GM21423 (cell line): ENCODE data around the gene TNFAIP8L1.
"Not testable (repeated sequence)": the region's sequence is repeated elsewhere in the genome, so short reads cannot be mapped to it uniquely, and the experiment has no call there.

Experiments
- ATAC-seq: cut with Tn5 transposase; IDR thresholded peaks from one replicate; pipeline ENCODE4 v1.9.1; 2021; ENCODE audit warnings: mild to moderate bottlenecking, moderate library complexity; ENCODE audit not compliant: unreplicated experiment

The TNFAIP8L1 gene

GRCh38 chr19:4675346-4675745 lies 36.0 kb downstream of the TNFAIP8L1 start:
- no peak for ATAC-seq

- no peak for ATAC-seq
Measured at GRCh38 chr19:4676955-4677731, 37.8 kb downstream of the TNFAIP8L1 start.

DNA sequence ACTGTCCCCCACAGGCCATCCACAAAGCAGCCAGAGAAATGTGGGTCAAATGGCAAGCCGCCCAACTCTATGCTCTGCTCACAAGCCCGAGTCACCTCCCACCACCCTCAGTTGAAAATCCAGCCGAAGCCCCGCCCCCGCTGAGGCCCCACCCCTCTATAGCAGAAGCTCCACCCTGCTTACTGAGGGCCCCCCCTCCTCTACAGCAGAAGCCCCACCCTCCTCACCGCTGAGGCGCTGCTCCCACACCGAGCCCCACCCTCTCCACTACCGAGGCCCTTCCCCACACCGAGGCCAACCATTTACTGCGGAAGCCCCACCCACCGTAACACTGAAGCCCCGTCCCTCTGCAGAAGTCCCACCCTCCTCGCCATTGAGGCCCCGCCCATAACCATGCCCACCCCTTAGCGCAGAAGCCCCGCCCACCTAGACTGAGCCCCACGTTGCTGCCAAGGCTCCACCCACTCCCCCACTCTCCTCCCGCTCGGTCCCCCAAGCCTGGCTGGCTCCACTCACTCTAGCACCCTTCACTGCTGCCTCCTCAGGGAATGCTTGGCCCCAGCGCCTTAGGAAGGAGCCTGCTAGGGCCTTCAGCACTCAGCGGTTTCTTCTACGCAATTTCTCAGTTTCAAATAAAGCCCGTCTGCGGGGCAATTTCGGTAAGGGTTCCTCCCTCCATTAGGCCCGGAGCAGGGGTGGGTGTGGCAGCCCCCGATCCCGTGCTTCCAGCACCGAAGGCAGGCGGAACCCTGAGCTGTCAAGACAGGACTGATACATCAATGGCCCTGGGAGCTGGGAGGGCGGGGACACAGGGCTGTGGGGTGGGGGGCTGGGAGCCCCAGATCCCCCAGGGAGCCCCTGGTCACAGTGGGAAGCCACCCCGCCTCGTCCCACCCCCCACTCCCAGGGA lies 39.8 kb downstream of the TNFAIP8L1 start:
- no peak for ATAC-seq

GRCh38 chr19:4680021-4680420 lies 40.7 kb downstream of the TNFAIP8L1 start:
- ATAC-seq: not testable (repeated sequence)

- ATAC-seq: no peak
Measured at GRCh38 chr19:4682417-4683200, 43.3 kb downstream of the TNFAIP8L1 start.

DNA sequence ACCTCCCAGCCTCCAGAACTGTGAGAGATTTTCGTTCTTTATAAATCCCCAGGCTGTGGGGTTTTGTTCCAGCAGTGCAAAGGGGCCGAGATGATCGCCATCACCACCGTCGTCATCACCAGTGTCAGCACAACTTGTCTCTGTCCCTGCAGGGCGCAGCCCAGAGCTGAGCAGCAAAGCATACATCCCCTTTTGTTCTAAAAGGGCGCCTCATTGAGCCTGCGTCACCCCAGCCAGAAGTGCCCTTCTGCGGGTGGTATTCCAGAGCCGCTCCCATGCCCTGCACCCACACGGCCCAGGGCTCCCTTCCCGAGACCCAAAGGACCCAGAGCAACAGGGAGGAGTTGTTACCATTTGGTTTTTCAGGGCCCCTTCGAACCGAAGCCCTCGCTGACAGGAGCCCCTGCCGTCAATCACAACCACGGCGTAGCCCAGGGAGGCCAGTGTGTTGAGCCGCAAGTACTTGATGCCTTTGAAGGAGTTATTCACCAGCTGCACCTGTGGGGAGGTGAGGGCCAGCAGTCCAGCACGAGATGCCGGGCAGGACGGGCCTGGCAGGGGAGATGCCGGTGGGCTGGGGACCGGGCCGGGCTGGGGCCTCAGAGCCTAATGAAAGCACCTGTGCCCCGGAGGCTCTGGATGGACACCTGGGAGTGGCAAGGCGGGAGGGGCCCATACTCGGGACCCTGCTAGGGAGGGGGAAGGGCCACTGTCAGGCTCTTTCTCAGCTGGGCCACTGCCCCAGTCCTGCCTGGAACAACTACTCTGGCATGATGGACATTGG lies 45.2 kb downstream of the TNFAIP8L1 start:
- no peak for ATAC-seq

DNA sequence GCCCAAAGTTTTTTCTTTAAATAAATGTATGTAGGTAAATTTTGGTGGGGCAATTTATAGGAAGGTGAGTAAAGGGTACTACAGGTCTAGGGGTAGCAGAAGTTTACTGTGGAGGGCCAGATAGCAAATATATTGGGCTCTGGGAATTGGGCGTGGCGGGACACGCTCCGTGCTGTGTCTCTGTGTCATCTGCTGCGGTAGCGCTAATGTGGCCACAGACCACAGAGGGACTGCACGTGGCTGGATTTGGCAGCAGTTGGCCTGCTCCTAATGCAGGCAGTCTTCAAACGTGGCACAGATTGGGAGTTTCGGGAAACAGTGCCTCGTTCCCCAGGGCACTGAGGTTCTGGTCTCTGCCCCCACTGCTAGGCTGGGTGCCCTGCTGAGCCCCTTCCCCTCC lies 47.4 kb downstream of the TNFAIP8L1 start:
- ATAC-seq: no peak

DNA sequence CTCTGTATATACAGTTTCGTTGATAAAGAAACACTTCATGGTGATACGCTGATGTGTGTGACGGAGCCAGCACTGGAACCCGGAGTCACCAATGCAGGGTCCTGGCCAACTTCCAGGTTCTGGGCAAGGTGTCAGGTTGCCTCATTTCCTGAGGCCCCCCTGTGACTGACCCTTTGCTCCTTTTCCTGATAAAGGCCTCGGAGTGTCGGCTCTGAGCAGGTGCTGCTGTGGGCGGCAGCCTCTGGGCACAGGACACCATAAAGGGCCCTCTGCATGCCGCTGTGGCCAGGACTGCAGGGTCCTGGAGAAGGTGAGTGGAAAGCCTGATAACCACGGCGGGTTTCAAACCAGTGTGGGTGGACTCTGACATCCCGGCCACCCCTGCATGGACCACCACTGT lies 48.1 kb downstream of the TNFAIP8L1 start:
- no peak for ATAC-seq

- ATAC-seq: no peak
Measured at GRCh38 chr19:4688587-4688986, 49.3 kb downstream of the TNFAIP8L1 start.

DNA sequence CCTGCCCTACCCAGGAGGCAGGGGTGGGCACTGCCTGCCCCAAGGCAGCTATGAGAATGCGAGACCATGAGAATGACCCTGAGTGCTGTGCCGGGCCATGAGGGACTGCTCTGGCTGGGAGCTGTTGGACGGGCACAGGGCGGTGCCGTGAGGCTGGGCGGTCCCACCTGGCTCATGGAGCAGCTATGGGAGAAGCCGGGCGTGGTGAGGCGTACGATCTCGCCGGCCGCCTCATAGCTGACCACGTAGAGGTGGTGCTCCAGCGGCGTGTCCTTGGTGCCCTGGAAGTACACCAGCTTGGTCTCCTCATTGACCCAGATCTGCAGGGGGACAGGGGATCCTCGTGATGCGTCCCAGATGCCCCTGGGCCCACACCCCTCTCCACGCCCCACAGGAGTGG lies 50.1 kb downstream of the TNFAIP8L1 start:
- ATAC-seq: no peak

DNA sequence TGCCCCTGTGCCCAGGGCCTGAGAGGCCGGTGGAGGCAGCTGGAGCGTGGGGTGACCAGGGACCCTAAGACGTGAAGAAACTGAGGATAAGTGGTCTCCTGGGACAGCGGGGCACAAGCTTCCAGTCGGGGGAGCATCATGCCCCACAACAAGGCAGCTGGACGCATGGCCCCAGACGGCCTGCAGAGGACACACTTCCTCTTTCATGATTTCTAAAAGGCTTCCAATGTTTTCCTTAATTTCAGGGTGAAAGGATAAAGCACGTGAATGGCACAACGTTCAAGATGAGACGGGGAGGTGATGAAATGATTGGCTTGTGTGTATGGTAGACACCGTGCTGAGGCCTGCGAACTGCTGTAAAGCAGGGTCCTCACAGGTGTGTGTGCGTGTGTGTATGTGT lies 51.0 kb downstream of the TNFAIP8L1 start:
- ATAC-seq: no peak

DNA sequence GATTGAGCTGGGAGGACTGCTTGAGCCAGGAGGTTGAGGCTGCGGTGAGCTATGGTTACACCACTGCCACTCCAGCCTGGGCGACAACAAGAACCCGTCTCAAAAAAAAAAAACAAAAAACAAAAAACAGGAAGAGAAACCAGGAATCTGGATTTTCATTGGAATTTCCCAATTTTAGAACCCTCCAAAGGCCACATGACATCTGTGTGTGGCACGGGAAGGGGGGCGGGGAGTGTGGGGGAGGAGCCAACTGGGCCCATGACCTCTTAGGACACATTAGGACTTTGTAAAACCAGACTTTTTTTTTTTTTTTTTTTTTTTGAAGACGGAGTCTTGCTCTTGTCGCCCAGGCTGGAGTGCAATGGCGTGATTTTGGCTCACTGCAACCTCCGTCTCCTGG lies 52.1 kb downstream of the TNFAIP8L1 start:
- ATAC-seq: no peak

- ATAC-seq: no peak
Measured at GRCh38 chr19:4692251-4693077, 53.1 kb downstream of the TNFAIP8L1 start.

DNA sequence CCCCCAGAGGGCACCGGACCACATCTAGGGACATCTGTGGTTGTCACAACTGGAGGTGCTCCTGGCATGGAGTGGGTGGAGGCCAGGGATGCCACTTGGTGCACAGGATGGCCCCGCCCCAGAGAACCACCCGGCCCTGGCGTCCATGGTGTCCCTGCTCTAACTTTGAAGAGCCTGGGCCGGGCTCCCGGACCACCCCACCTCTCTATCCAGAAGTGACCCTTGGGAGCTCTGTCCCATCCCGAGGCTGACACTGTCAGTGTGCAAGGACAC lies 53.7 kb downstream of the TNFAIP8L1 start:
- ATAC-seq: no peak

GRCh38 chr19:4693471-4694121 lies 54.3 kb downstream of the TNFAIP8L1 start:
- no peak for ATAC-seq

- no peak for ATAC-seq
Measured at GRCh38 chr19:4694211-4694987, 55.1 kb downstream of the TNFAIP8L1 start.

GRCh38 chr19:4695224-4695731 lies 56.0 kb downstream of the TNFAIP8L1 start:
- no peak for ATAC-seq

- ATAC-seq: no peak
Measured at GRCh38 chr19:4697304-4697703, 58.0 kb downstream of the TNFAIP8L1 start.
